ENCODE results near the gene C1orf159. TPM values are rescaled to one million over a fixed set of nuclear protein-coding genes. Genes with fewer than 3 reads are reported as not detected.

The C1orf159 gene
- total RNA-seq, 4 donors from 2014 or later = 12.8 to 48.4 (median 19.7) TPM

DNA sequence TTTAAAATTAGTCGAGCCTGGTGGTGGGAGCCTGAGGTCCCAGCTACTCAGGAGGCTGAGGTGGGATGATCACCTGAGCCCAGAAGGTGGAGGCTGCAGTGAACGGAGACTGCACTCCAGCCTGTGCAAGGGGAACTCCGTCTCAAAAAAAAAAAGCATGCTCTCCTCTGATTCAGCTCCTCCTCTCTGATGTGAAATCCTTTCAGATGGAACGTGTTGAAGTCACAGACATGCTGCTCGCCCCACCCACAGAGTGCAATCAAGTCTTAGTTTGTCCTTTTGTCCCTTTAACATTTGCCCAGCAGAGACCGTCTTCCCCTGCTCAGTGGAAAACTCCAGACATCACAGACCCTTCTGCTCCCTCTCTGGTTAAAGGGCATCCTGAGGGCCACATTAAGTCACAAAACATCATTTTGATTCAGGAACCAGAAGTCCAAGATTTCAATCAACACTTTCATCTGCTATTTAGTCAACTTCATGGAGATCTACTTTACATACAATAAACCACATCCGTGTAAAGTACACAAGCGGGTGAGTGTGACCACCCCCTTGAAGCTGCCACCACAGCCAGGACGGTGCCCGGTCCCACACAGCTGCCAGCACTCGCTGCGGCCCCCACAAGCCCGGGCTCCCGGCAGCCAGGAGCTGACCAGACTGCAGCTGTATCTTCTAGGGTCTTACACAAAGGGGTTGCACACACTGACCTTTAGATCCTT is 22.8 kb downstream of the C1orf159 start:
- TF ChIP-seq, protein P1, sequence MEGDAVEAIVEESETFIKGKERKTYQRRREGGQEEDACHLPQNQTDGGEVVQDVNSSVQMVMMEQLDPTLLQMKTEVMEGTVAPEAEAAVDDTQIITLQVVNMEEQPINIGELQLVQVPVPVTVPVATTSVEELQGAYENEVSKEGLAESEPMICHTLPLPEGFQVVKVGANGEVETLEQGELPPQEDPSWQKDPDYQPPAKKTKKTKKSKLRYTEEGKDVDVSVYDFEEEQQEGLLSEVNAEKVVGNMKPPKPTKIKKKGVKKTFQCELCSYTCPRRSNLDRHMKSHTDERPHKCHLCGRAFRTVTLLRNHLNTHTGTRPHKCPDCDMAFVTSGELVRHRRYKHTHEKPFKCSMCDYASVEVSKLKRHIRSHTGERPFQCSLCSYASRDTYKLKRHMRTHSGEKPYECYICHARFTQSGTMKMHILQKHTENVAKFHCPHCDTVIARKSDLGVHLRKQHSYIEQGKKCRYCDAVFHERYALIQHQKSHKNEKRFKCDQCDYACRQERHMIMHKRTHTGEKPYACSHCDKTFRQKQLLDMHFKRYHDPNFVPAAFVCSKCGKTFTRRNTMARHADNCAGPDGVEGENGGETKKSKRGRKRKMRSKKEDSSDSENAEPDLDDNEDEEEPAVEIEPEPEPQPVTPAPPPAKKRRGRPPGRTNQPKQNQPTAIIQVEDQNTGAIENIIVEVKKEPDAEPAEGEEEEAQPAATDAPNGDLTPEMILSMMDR (IDR thresholded peaks at IDR 0.05) = no peak
- TF ChIP-seq EP300 (IDR thresholded peaks at IDR 0.05) (no peak), POLR2A (IDR thresholded peaks at IDR 0.05) (no peak), POLR2AphosphoS5 (IDR thresholded peaks at IDR 0.05) (no peak)
- Histone ChIP-seq H3K4me1 (no peaks in the 10 kb centered on the region), H3K36me3 (no peaks in the 10 kb centered on the region), H3K4me3 (no peak overlapping the region), H3K27me3 (no peaks in the 10 kb centered on the region), H3K27ac (no peak overlapping the region), H3K9me3 (no peaks in the 10 kb centered on the region)
- WGBS = 87% methylated on average over 14 of the region's 14 CpGs
- DNase-seq (ENCODE audit: low spot score in 2 of 2) = no peak

DNA sequence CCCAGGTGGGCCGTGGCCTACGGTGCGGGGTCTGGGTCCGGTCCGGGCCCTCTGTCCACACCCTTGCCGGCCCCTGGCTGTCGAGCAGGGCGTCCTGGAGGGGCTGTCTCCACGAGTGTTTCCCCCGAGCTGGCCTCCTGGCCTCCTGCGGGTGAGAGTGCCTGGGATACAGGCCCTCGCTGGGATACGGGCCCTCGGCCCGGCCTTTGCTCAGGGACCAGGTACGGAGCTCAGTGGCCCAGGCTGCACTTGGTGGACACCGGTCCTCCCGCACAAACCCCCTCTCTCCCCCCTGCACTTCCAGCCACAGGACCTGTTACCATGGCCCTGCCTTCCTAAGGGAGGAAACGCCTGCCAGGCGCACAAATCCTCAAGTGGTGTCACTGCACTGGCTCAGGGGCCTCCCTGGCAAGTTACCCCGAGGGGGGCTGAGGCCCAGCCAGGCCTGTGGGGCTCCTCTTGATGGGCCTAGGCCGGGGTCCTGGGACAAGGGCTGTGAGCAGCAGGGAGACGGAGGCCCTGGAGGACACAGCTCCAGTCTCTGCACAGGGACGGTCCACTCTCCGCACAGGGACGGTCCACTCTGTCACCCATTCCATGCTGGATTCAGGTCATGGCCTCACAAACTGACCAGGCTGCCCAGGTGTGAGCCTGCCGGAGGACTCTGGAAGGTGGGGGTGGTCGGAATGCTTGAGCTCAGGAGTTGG is 23.6 kb downstream of the C1orf159 start:
- Histone ChIP-seq H3K4me3 (no peak overlapping the region), H3K27ac (no peak overlapping the region), H3K27me3 (no peaks in the 10 kb centered on the region), H3K4me1 (no peaks in the 10 kb centered on the region), H3K36me3 (no peaks in the 10 kb centered on the region), H3K9me3 (no peaks in the 10 kb centered on the region)
- WGBS = 91% methylated on average over 17 of the region's 28 CpGs
- TF ChIP-seq, protein P1 (IDR thresholded peaks at IDR 0.05) = no peak
- TF ChIP-seq EP300 (IDR thresholded peaks at IDR 0.05) = no peak
- TF ChIP-seq POLR2A (IDR thresholded peaks at IDR 0.05) = no peak
- no peak for TF ChIP-seq POLR2AphosphoS5 (IDR thresholded peaks at IDR 0.05)
- peak in 1 of 2 donors; percentile 78 for DNase-seq (ENCODE audit: low spot score in 2 of 2)

DNA sequence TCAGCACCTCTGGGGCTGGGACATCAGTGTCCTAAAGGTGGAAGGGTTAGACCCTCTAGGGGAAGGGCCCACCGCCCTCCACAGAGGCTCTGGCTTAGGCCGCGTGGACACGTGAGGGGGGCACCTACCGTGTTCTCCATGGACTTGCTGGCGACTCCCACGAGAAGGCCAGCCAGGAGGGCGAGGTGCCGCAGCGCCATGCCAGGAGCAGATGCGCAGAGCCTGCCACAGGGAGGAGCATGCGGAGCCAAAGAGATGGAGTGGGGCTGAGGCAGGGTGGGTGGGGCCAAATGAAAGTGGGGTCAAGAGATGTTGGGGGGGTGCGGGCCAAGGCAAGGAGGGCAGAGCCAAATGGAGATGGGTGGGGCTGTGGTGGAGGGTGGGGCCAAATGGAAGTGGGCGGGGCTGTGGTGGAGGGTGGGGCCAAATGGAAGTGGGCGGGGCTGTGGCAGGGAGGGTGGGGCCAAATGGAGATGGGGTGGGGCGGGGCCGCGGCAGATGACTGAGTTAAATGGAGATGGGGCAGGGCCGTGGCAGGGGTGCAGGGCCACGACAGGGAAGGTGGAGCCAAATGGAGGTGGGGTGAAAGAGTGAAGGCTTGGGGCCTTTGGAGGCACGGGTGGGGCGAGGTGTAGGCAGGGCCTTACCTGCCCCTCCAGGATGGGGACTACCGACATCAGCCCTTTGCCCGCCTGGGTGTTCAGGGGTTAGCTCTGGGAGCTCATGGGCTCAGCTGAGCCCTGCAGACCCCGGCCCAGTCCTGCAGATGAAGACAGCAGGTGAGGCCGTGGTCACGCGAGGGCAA is 24.3 kb downstream of the C1orf159 start:
- H3K27ac ChIP-seq = no peak overlapping the region
- TF ChIP-seq, protein P1 (IDR thresholded peaks at IDR 0.05) = no peak
- no peak for TF ChIP-seq POLR2AphosphoS5 (IDR thresholded peaks at IDR 0.05)
- no peak for TF ChIP-seq EP300 (IDR thresholded peaks at IDR 0.05)
- TF ChIP-seq POLR2A (IDR thresholded peaks at IDR 0.05) = no peak
- H3K36me3 ChIP-seq = no peaks in the 10 kb centered on the region
- no peaks in the 10 kb centered on the region for H3K4me1 ChIP-seq
- H3K27me3 ChIP-seq = no peaks in the 10 kb centered on the region
- H3K9me3 ChIP-seq = no peaks in the 10 kb centered on the region
- H3K4me3 ChIP-seq = no peak overlapping the region
- DNase-seq (ENCODE audit: low spot score in 2 of 2) = no peak
- WGBS = 92% methylated on average over 23 of the region's 28 CpGs

DNA sequence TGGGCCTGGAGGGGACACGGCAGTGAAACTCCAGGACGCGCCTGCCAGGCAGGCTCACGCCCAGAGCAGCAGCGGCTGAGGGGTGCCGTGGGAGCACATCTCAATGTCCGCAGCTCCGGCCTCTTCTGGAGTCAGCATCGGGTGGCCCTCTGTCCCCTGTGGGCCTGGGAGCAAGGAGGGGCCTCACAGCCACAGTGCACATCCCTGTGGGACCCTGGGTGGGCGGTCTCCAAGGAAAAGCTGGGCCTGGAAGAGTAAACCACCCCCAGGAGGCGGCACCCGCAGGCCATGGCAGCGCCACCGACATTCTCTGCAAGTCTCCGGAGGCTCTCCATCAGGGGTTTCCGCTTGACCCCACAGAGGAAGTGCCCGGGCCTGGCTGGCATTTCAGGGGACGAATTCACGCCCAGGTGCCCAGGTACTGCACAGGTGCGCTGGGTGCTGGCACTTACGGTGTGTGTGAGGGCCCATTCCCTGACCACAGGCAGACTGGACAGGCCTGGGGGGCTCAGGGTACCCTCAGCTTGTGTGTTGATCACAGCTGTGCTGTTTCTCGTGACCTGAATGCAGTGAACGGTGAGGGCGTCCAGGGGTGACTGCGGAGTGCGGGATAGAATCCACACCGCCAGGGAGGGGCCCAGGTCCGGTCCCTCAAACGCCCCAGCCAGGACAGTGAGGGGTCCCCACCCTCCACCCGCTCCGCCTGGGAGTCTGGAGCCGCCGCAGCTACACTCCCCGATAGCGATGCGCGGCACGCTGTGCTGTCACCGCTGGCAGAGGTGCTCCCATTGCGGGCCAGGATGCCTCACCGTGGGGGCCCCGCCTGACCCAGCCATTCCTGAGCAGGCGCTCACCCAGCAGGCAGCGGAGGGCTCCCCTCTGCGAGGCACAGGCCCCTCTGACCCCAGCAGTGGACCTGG is 25.2 kb downstream of the C1orf159 start:
- Histone ChIP-seq H3K4me3 (no peak overlapping the region), H3K9me3 (no peaks in the 10 kb centered on the region), H3K27ac (no peak overlapping the region), H3K27me3 (no peaks in the 10 kb centered on the region), H3K36me3 (peaks cover 3% of the 10 kb centered on the region), H3K4me1 (no peaks in the 10 kb centered on the region)
- WGBS = 94% methylated on average over 11 of the region's 45 CpGs
- TF ChIP-seq POLR2A (IDR thresholded peaks at IDR 0.05) = no peak
- TF ChIP-seq EP300 (IDR thresholded peaks at IDR 0.05) = no peak
- TF ChIP-seq POLR2AphosphoS5 (IDR thresholded peaks at IDR 0.05) = no peak
- TF ChIP-seq, protein P1 (IDR thresholded peaks at IDR 0.05) = no peak
- DNase-seq (ENCODE audit: low spot score in 2 of 2) = no peak
